Measurements from ENCODE around the gene ASL.
"Not testable (repeated sequence)": the region's sequence is repeated elsewhere in the genome, so short reads cannot be mapped to it uniquely, and the experiment has no call there.

Gene ASL

DNA sequence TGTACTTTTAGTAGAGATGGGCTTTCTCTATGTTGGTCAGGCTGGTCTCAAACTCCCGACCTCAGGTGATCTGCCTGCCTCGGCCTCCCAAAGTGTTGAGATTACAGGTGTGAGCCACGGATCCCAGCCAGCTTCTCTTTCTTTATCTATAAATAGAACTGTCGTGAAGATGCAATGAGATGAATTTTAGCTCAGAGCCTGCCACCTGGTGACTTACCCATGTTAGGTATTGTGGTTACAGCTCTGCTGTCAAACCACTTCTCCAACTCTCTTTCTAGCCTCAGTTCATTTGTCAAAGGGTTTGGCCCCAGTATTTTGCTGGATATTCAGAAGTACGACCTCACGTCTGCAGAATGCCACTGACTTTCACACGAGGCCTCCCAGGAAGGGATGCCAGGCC, 3.4 kb upstream of the ASL start:
- no CpG with 5 or more reads among the region's 7 CpGs for WGBS, 2 donors (ENCODE audit: extremely low coverage in 2 of 2, insufficient read length in 2 of 2, insufficient replicate concordance in 1 of 2)
- H4K91ac ChIP-seq (ENCODE audit: low read depth, low read length, poor library complexity); H3K79me1 ChIP-seq (ENCODE audit: low read depth, low read length); DNase-seq (ENCODE audit: low spot score); H4K8ac ChIP-seq (ENCODE audit: low read depth, low read length); H3K9ac ChIP-seq (ENCODE audit: low read depth, low read length, poor library complexity); H3K36me3 ChIP-seq (replicated peaks in 1 of 2; ENCODE audit: control insufficient read depth in 2 of 2, insufficient read depth in 2 of 2, low read length in 2 of 2); H3K9me3 ChIP-seq (replicated peaks in 1 of 2; ENCODE audit: control insufficient read depth in 2 of 2, insufficient read depth in 1 of 2, low read depth in 1 of 2, low read length in 2 of 2); H3K23ac ChIP-seq (ENCODE audit: low read depth, low read length, poor library complexity); H3K4me1 ChIP-seq (ENCODE audit: control insufficient read depth in 2 of 2, insufficient read depth in 1 of 2, low read depth in 1 of 2, low read length in 2 of 2); H3K4ac ChIP-seq (ENCODE audit: low read length); H2AFZ ChIP-seq (ENCODE audit: low read length); H3K27ac ChIP-seq (replicated peaks; ENCODE audit: low read length); H2AK5ac ChIP-seq (ENCODE audit: low read depth, low read length); H3K14ac ChIP-seq (ENCODE audit: low read length); H3K18ac ChIP-seq (ENCODE audit: low read length); H2BK120ac ChIP-seq (ENCODE audit: low read depth, low read length); H3K27me3 ChIP-seq (ENCODE audit: control insufficient read depth in 3 of 3, insufficient read depth in 3 of 3, low read depth in 1 of 3, low read length in 3 of 3); H2BK12ac ChIP-seq (ENCODE audit: low read length); H3K4me2 ChIP-seq (ENCODE audit: insufficient read depth, low read length, poor library complexity, severe bottlenecking): not testable (repeated sequence)
- Histone ChIP-seq H3K4me3 (ENCODE audit: low read length in 2 of 2) (peak overlapping the region in 1 of 2 donors; percentile 6), H2BK15ac (ENCODE audit: low read length) (peak overlapping the region; percentile 94), H2BK5ac (ENCODE audit: low read length) (peak overlapping the region; percentile 46)

- Histone ChIP-seq H2BK5ac (ENCODE audit: low read length) (no peak overlapping the region), H2BK120ac (ENCODE audit: low read depth, low read length) (no peak overlapping the region), H2AK5ac (ENCODE audit: low read depth, low read length) (peak overlapping the region; percentile 1), H3K9me3 (replicated peaks in 1 of 2; ENCODE audit: control insufficient read depth in 2 of 2, insufficient read depth in 1 of 2, low read depth in 1 of 2, low read length in 2 of 2) (no peaks in the 10 kb centered on the region), H3K27ac (replicated peaks; ENCODE audit: low read length) (no peak overlapping the region), H3K4me1 (ENCODE audit: control insufficient read depth in 2 of 2, insufficient read depth in 1 of 2, low read depth in 1 of 2, low read length in 2 of 2) (peaks cover 6% of the 10 kb centered on the region in 2 donors), H3K9ac (ENCODE audit: low read depth, low read length, poor library complexity) (peak overlapping the region; percentile 65), H3K79me1 (ENCODE audit: low read depth, low read length) (peaks cover 4% of the 10 kb centered on the region), H3K4me3 (ENCODE audit: low read length in 2 of 2) (peak overlapping the region; percentile 92 to 99), H3K4ac (ENCODE audit: low read length) (peak overlapping the region; percentile 2), H3K4me2 (ENCODE audit: insufficient read depth, low read length, poor library complexity, severe bottlenecking) (peak overlapping the region; percentile 69), H3K18ac (ENCODE audit: low read length) (no peak overlapping the region), H4K91ac (ENCODE audit: low read depth, low read length, poor library complexity) (no peak overlapping the region), H4K8ac (ENCODE audit: low read depth, low read length) (no peak overlapping the region), H2BK12ac (ENCODE audit: low read length) (no peak overlapping the region), H3K36me3 (replicated peaks in 1 of 2; ENCODE audit: control insufficient read depth in 2 of 2, insufficient read depth in 2 of 2, low read length in 2 of 2) (peaks cover 2 to 4% of the 10 kb centered on the region in 2 donors), H2BK15ac (ENCODE audit: low read length) (no peak overlapping the region), H3K23ac (ENCODE audit: low read depth, low read length, poor library complexity) (no peak overlapping the region), H2AFZ (ENCODE audit: low read length) (peak overlapping the region; percentile 100), H3K27me3 (ENCODE audit: control insufficient read depth in 3 of 3, insufficient read depth in 3 of 3, low read depth in 1 of 3, low read length in 3 of 3) (no peaks in the 10 kb centered on the region), H3K14ac (ENCODE audit: low read length) (no peak overlapping the region)
- DNase-seq (ENCODE audit: low spot score): no peak
- WGBS, 2 donors (ENCODE audit: extremely low coverage in 2 of 2, insufficient read length in 2 of 2, insufficient replicate concordance in 1 of 2): no CpG with 5 or more reads among the region's 11 CpGs
Observed at GRCh38 chr7:66076462-66077329, 1.1 kb downstream of the ASL start.

- no peak overlapping the region for H3K4me3 ChIP-seq (ENCODE audit: low read length in 2 of 2)
- H2BK12ac ChIP-seq (ENCODE audit: low read length): no peak overlapping the region
- peak overlapping the region; percentile 53 for H2BK5ac ChIP-seq (ENCODE audit: low read length)
- no peak overlapping the region for H2BK120ac ChIP-seq (ENCODE audit: low read depth, low read length)
- WGBS, 2 donors (ENCODE audit: extremely low coverage in 2 of 2, insufficient read length in 2 of 2, insufficient replicate concordance in 1 of 2): no CpG with 5 or more reads among the region's 5 CpGs
- no peak for DNase-seq (ENCODE audit: low spot score)
- H4K91ac ChIP-seq (ENCODE audit: low read depth, low read length, poor library complexity): no peak overlapping the region
- no peak overlapping the region for H3K4me2 ChIP-seq (ENCODE audit: insufficient read depth, low read length, poor library complexity, severe bottlenecking)
- no peak overlapping the region for H4K8ac ChIP-seq (ENCODE audit: low read depth, low read length)
- no peak overlapping the region for H3K18ac ChIP-seq (ENCODE audit: low read length)
- H3K79me1 ChIP-seq (ENCODE audit: low read depth, low read length): peaks cover 6% of the 10 kb centered on the region
- H3K9me3 ChIP-seq (replicated peaks in 1 of 2; ENCODE audit: control insufficient read depth in 2 of 2, insufficient read depth in 1 of 2, low read depth in 1 of 2, low read length in 2 of 2): no peaks in the 10 kb centered on the region
- no peak overlapping the region for H3K14ac ChIP-seq (ENCODE audit: low read length)
- no peak overlapping the region for H3K23ac ChIP-seq (ENCODE audit: low read depth, low read length, poor library complexity)
- peaks cover 8 to 13% of the 10 kb centered on the region in 2 donors for H3K36me3 ChIP-seq (replicated peaks in 1 of 2; ENCODE audit: control insufficient read depth in 2 of 2, insufficient read depth in 2 of 2, low read length in 2 of 2)
- H3K4me1 ChIP-seq (ENCODE audit: control insufficient read depth in 2 of 2, insufficient read depth in 1 of 2, low read depth in 1 of 2, low read length in 2 of 2): peaks cover 6% of the 10 kb centered on the region in 2 donors
- no peak overlapping the region for H3K9ac ChIP-seq (ENCODE audit: low read depth, low read length, poor library complexity)
- no peak overlapping the region for H3K27ac ChIP-seq (replicated peaks; ENCODE audit: low read length)
- H3K4ac ChIP-seq (ENCODE audit: low read length): no peak overlapping the region
- no peak overlapping the region for H2BK15ac ChIP-seq (ENCODE audit: low read length)
- no peak overlapping the region for H2AFZ ChIP-seq (ENCODE audit: low read length)
- H2AK5ac ChIP-seq (ENCODE audit: low read depth, low read length): peak overlapping the region; percentile 43
- no peaks in the 10 kb centered on the region for H3K27me3 ChIP-seq (ENCODE audit: control insufficient read depth in 3 of 3, insufficient read depth in 3 of 3, low read depth in 1 of 3, low read length in 3 of 3)
Observed at GRCh38 chr7:66078067-66078466, 2.4 kb downstream of the ASL start.

GRCh38 chr7:66082083-66082482, 6.5 kb downstream of the ASL start:
- DNase-seq (ENCODE audit: low spot score): no peak
- Histone ChIP-seq H3K4me3 (ENCODE audit: low read length in 2 of 2) (no peak overlapping the region), H2AFZ (ENCODE audit: low read length) (no peak overlapping the region), H3K4me1 (ENCODE audit: control insufficient read depth in 2 of 2, insufficient read depth in 1 of 2, low read depth in 1 of 2, low read length in 2 of 2) (peaks cover 2 to 6% of the 10 kb centered on the region in 2 donors), H2BK12ac (ENCODE audit: low read length) (no peak overlapping the region), H3K14ac (ENCODE audit: low read length) (no peak overlapping the region), H2BK120ac (ENCODE audit: low read depth, low read length) (no peak overlapping the region), H2BK5ac (ENCODE audit: low read length) (no peak overlapping the region), H3K18ac (ENCODE audit: low read length) (no peak overlapping the region), H3K4ac (ENCODE audit: low read length) (no peak overlapping the region), H3K23ac (ENCODE audit: low read depth, low read length, poor library complexity) (no peak overlapping the region), H3K79me1 (ENCODE audit: low read depth, low read length) (peaks cover 4% of the 10 kb centered on the region), H3K27me3 (ENCODE audit: control insufficient read depth in 3 of 3, insufficient read depth in 3 of 3, low read depth in 1 of 3, low read length in 3 of 3) (no peaks in the 10 kb centered on the region), H3K9ac (ENCODE audit: low read depth, low read length, poor library complexity) (peak overlapping the region; percentile 4), H2AK5ac (ENCODE audit: low read depth, low read length) (no peak overlapping the region), H3K4me2 (ENCODE audit: insufficient read depth, low read length, poor library complexity, severe bottlenecking) (no peak overlapping the region), H4K8ac (ENCODE audit: low read depth, low read length) (no peak overlapping the region), H2BK15ac (ENCODE audit: low read length) (no peak overlapping the region), H3K27ac (replicated peaks; ENCODE audit: low read length) (no peak overlapping the region), H3K36me3 (replicated peaks in 1 of 2; ENCODE audit: control insufficient read depth in 2 of 2, insufficient read depth in 2 of 2, low read length in 2 of 2) (peaks cover 8 to 20% of the 10 kb centered on the region in 2 donors), H3K9me3 (replicated peaks in 1 of 2; ENCODE audit: control insufficient read depth in 2 of 2, insufficient read depth in 1 of 2, low read depth in 1 of 2, low read length in 2 of 2) (no peaks in the 10 kb centered on the region), H4K91ac (ENCODE audit: low read depth, low read length, poor library complexity) (no peak overlapping the region)
- WGBS, 2 donors (ENCODE audit: extremely low coverage in 2 of 2, insufficient read length in 2 of 2, insufficient replicate concordance in 1 of 2): no CpG with 5 or more reads among the region's 6 CpGs
